NCI-H69 (cell line): Measurements from ENCODE around the gene HSPA12B.
A peak's percentile ranks its signal among the peaks of the same experiment; 100 is the strongest.

Experiments used
- DNase-seq: peaks from one replicate; lab custom pipeline; 2025; lab: John Stamatoyannopoulos, UW

Gene HSPA12B

GRCh38 chr20:3704087-3704486 lies 28.4 kb upstream of the HSPA12B start:
- DNase-seq = no peak

DNA sequence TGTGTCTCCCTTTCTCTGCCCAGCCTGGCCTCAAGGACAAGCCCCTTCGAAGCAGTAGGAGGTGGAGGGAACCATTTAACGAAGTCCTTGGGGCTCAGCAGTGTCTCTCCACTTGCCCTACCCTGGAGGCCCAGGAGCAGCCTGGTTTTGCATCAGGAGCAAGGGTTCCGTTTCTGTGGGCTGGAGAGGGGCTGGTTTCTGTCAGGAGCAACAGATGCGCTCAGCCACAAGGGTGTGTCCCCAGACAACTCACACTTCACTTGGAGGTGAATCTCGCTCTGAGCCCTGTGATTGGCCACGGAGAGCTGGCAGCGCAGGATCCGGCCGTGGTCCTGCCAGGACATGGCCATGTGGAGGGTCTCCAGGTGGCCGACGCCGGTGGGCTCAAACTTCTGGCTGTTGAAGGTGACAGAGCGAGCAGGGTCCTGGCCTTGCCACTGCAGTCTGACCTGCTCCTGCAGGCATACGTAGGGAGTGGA lies 27.0 kb upstream of the HSPA12B start:
- DNase-seq = no peak

DNA sequence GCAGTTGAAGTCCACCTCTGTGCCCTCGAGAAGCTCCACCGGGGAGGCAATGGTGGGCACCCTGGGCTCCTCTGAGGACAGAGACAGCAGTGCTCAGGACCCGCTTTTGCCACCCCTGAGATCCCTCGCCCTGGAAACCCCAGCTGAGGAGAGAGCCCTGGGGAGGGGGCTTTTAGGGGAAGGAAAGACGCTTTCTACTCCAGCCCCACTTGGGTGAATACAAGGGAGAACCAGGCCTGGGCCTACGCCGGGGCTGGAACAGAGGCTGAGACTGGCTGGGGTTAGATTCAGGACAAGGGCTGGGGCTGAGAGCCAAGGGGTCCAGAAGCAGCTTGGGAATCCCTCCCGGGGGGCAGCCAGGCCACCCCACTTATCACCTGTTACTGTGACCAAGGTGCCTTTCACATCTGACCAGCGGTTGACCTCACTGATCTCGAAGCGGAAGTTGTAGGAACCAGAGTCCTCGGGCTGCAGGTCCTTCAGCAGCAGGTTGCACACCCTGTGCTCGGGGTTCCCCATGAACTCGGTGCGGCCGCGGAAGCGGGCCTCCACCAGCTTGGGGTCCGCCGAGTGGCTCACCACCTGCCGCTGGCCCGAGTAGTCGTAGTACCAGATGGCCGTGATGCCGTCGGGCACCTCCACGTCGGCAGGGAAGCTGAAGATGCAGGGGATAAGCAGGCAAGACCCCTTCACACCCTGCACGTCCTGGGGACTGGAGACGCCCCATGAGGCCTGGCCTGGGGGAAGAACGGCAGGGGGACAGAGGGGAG lies 26.3 kb upstream of the HSPA12B start:
- no peak for DNase-seq

DNA sequence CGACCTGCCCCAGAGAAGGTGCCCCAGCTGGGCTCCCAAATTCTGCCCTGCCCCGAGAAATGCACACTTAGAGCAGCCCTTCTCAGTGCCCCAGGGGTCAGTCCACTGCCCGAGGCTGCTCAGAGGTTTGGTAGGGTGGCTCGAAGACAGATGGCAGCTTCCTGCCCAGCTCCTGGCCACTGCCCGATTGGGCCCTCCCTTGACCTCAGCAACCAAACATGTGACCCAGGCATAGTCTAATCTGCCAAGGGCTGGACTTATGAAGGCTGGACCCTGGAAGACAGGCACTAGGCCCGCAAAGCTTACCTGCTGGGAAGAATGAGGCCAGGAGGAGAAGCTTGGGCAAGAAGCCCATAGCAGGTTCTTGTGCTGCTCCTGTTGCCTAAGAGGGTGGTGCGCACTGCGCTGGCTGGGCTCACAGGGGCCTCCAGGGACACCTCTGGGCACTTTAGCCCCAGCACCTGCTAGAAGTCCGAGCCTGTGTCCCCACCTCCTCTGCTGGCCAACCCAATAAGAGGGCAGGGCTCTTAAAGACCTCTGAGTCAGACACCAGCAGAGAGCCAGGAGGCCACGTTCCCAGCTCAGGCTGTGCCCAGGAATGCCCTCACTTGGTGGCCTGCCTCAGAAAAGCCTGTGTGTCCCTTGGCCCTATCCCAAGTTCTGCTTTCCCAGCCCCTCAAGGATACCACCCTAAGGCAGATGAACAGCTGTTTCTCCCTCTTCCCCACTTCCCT lies 25.5 kb upstream of the HSPA12B start:
- no peak for DNase-seq

DNA sequence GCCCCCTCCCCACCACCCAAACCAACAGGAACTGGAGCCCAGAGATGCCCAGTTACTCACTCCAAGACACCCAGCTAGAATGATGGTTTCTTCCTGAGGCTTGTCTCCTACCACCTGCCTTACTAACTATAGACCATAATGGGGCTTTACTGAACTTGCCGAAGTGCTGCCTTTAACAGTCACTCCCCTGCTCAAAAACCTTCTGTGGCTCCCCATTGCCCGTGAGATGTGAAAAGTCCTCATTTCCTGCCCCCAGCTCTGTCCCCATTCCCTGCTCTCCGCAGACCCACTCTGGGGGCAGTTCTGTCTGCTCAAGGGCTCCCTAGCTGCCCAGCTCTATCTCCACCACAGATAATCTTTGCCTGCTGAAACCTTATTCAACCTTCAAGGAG lies 25.0 kb upstream of the HSPA12B start:
- DNase-seq = no peak

DNA sequence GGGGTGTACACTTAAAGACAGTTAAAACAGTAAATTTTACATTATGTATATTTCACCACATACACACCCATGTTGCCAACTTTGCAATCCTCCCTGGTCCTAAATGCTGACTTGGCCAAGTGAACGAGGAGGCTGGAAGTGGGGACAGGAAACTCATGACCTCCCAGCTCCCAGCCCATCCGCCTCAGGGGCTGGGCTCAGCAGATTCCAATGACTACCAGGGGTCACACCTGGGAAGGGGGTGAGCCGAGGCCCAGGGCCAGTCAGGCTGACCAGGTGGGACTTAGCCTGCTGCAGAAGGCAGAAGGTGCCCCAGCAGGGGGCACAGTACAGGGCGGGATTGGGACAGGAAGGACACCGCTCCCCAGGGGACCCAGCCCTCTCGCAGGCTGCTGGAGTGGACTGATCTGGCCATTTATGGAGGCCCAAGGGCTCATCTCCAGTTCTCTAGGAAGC lies 22.4 kb upstream of the HSPA12B start:
- DNase-seq = peak; percentile 25

GRCh38 chr20:3710703-3711483 lies 21.6 kb upstream of the HSPA12B start:
- peak; percentile 58 for DNase-seq

DNA sequence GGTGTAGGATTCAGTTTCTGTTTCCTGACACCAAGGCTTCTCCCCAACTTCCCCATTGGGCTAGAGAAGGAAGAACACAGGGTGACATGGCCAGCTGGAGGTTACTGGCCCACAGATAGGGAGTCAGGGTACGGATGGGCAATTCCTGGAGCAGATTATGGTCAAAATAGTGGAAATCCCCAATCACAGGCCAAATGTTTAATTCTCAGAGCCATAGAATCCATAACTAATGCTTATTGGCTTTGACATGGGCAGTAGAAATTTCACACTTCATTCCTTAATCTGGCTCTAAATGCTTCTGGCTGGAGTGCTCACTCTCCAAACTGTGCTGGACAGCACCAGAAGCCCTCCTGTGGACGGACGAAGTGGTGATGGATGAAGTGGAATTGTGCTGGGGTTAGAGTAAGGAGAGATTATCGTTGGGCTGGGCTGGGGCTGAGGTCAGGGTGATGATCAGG lies 21.0 kb upstream of the HSPA12B start:
- no peak for DNase-seq

DNA sequence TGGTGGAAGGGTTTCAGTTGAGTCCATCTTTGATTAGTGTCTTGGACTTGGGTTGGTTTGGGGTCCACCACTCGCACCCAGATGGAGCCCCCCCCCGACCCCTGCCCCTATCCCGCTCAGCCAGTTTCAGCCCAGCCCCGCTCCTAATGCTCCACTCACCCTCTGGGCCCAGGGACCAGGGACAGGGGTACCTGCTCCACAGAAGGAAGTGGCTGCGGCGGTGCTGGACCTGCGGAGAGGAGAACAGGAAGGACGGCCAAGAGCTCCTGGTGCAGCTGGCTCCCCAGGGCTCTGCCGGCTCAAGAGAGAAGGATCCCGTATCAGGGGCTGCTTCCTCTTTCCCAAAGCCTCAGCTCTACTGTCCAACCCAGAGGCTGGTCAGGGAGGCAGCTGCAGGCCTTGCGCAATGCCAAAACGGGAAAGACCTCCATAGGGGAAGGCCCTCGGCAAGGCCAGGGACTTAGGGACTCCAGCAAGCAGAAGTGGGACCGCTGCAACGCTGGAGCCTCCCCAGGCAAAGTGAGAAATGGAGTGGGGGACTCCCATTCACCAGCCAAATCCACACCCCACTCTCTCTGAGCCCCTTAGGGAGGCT lies 20.1 kb upstream of the HSPA12B start, which contains the start of gene SIGLEC1:
SIGLEC1 (minus strand) TSS at position 322 of the 595 bp plus-strand sequence. CDS start 5,472 bp downstream, outside the sequence.
- no peak for DNase-seq

DNA sequence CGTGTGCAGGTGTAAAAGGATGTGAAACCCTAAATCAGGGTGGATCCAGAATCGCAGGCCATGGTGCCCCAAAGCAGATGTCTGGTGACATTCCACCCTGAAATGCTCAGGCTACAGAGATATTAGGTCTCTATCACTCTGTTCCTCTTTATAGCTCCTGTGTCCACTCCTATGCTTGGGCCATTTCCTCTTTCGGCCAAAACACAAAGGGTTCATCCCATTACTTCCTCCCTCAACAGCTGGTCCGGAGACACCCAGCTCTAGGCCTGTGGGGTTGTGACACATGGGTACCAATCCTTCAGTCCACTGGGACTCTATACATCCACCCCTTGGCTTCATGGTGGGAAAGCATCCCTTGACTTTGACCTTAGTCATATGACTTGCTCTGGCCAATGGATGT lies 18.4 kb upstream of the HSPA12B start:
- no peak for DNase-seq

- peak; percentile 74 for DNase-seq
Observed at GRCh38 chr20:3716195-3716834, 16.2 kb upstream of the HSPA12B start.

DNA sequence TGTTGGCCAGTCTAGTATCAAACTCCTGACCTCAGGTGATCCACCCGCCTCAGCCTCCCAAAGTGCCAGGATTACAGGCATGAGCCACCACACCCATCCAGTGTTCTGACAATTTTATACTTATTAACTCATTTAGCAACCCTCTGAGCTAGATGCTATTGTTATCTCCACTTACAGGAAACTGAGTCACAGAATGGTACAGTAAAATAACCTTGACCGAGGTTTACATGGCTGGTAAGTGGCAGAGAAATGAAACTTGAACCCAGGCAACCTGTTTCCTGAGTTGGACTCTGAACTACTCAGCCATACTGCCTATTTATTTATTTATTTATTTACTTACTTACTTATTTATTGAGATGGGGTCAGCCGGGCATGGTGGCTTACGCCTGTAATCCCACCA lies 13.4 kb upstream of the HSPA12B start:
- DNase-seq = no peak

GRCh38 chr20:3720068-3720467 lies 12.4 kb upstream of the HSPA12B start:
- no peak for DNase-seq

DNA sequence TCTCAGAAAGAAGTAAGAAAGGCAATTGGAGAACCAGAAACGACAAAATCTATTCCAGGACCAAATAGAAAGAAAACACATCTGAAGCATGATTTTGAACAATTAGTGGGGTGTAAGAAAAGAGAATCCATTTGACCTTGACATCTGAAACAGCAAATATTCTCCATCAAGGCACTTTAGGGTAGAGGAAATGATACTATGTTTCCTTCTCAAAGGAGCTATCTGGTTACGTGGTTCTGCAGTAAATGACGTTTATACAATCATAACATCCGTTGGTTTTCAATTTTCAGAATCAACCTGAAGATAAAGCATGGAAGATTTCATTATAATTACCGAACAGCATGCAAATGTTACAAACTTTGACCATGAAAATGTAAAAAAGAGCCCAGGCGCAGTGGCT lies 11.9 kb upstream of the HSPA12B start:
- no peak for DNase-seq

GRCh38 chr20:3721912-3722311 lies 10.6 kb upstream of the HSPA12B start:
- no peak for DNase-seq

DNA sequence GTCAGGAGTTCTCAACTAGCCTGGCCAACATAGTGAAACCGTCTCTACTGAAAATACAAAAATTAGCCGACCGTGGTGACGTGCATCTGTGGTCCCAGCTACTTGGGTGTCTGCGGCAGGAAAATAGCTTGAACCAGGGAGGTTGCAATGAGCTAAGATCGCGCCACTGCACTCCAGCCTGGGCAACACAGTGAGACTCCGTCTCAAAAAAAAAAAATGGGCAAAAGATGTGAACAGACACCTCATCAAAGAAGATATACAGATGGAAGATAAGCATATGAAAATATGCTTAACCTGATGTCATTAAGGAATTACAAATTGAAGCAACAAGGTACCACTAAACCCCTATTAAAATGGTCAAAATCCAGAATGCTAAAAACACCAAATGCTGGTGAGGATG lies 9.2 kb upstream of the HSPA12B start:
- DNase-seq = no peak

DNA sequence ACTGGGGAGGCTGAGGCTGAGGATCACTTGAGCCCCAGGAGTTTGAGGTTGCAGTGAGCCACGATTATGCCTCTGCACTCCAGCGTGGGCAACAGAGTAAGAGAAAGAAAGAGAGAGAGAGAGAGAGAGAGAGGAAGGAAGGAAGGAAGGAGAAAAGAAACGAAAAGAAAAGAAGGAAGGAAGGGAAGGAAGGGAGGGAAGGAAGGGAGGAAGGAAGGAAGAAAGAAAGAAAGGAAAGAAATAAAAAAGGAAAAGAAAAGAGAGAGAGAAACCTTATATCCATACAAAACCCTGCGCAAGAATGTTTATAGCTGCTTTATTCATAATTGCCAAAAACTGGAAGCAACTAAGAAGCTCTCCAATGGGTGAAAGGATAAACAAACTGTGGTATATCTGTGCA lies 8.1 kb upstream of the HSPA12B start:
- no peak for DNase-seq

DNA sequence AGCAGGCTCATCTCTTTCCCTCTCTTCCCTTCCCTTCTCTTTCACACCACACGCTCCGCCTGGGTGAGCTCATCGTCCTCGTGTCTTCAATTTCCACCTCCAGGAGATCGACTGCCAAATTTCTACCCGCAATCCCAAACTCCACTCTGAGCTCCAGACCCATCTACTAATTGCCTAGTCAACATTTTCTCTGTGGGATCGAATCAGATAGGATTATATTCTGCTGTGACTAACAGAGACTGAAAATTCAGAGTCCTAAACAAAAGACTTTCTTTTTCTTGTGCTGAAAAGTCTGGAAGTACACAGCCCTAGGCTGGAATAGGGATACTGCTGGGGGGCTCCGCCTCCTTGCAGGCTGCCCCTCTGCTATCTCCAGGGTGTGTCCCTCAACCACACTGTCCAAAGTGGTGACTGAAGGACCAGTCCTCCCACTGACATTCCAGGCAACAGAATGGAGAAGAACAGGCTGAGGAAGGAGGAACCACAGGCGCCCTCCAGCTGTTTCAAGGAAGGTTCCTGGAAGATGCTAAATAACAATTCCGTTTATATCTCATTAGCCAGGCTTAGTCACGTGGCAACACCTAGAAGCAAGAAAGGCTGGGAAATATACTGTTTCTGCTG lies 5.0 kb upstream of the HSPA12B start:
- peak; percentile 24 for DNase-seq

GRCh38 chr20:3728354-3728753 lies 4.1 kb upstream of the HSPA12B start:
- no peak for DNase-seq

DNA sequence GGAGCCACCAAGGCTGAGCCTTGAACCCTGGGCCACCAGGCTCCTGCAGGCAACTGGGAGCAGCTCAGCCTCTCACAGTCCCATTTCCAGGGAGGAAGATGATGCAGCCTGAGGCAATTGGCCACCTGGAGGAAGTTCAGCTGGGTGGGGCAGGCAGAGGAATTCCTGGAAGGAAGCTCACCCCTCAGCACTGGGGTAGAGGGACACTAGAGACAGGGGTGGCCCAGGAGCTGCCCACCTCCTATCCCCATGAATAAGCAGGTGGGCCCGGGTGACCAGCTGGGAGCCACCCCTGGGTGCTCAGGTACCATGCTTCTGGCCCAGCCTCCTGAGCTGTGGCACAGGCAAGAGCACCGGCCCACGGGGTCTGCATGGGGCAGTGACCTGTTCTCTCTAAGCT lies 3.6 kb upstream of the HSPA12B start:
- DNase-seq = no peak

GRCh38 chr20:3729378-3729777 lies 3.1 kb upstream of the HSPA12B start:
- no peak for DNase-seq
